Measurements from ENCODE around the gene B3GALT5.
"Not testable (repeated sequence)": the region's sequence is repeated elsewhere in the genome, so short reads cannot be mapped to it uniquely, and the experiment has no call there.

Gene B3GALT5

DNA sequence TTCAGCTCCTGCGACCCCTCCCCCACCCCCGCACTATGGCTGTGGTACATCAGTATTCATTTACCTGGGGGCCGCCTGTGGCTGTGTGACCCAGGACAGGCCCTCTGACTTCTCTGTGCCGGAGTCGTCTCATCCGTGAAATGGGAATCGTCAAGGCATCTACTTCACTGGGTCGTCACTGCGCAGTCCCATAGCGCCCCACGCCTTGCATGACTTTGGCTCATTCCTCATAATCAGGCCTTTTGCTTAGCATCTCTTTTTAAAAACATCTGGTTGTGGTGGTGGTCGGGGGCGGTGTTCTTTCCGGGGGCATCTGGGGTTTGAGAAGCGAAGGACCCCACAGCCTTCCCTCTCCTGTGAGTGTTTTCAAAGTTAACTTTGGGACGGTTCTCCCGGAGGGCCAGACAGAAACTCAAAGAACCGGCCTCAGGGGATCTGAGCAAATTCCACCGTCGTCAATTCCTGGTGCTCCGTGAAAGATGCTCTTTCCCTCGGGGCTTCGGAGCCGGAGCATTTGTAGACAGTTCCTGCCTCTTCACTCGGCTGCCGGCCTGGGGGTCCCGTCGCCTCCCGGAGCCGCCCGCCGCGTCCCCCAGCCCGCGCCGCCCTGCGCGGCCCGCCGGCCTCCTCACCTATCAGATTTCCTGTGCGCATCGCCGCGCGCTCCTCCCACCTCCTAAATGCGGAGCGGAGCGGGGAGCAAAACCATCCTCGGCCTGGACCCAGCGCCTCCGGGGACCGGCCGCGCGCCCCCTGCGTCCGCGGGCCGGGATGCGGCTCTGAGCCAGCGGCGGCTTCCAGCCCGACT is at the start of gene B3GALT5:
TSS of gene B3GALT5 (plus strand) at position 708 of the 808 bp plus-strand sequence. CDS start 47,620 bp downstream, outside the sequence.
- no peak for FAIRE-seq

DNA sequence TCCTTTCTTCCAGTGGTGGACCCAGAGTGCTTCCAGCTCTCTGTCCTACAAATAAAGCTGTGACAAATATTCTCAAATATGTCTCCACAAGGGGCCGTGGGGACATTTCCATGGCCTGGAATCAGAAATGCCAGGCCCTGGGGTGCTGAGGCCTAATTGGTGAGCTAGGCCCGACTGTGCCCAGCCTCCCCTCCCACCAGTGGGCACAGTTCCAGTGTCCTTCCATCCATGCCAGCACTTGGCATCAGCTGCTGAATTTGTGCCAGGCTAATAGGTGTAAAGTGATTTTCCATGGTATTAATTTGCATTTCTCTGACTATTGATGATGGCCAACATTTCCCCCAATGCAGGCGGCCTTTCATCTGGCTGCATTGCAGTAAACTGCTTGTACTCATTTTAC is 48.5 kb upstream of the B3GALT5 start:
- no peak for FAIRE-seq

DNA sequence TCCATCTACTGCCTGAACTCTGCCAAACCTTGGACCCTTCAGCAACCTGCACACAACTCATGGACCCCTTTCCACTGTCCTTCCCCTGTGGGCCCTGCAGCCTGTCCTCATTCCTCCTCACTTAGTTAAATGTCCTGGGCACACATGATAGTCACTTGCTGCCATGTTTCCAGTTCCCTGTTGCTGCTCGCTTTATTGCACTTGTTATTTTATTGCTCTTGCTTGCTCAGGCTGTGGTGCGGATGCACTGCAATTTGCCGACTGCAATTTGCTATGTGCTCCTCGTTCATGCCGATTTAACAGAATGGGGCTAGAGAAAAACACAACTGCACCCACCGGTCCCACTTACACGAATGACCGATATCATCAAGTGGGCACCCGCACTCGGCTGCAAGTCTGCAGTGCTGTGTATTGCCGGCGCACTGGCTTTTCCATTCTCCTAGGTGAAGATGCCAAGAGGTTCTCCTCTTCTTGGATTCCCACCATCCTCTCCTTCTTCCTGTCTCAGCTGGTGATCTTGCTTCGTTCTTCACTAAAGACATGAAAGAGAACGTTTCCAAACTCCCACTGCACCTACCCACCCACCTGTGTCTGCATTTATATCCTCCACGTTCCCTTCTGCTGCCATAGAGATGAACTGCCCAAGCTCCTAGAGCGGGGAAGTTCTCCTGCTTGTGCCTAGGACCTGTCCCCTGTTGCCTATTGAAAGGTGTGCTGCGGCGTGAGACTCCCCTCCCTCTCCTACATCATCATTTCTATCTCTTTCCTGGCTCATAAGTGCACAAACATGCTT is 45.4 kb upstream of the B3GALT5 start:
- no peak for FAIRE-seq

DNA sequence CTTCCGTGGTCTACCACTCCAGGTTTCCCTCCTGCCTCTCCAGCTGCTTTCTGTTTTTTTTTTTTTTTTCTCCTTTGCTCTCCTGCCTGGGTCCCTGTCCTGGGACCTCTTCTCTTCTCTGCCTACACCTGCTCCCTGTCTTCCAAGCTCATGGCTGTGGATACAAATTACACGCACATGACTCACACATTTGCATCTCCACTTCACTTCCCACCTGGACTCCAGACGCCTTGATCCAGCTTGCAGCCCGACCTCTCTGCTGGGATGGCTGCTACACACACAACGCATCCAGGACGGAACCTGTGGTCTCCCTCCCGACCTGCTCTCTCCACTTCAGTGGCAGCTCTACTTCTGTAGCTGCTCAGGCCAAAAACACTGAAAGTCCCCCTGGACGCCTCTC is 44.4 kb upstream of the B3GALT5 start:
- no peak for FAIRE-seq

DNA sequence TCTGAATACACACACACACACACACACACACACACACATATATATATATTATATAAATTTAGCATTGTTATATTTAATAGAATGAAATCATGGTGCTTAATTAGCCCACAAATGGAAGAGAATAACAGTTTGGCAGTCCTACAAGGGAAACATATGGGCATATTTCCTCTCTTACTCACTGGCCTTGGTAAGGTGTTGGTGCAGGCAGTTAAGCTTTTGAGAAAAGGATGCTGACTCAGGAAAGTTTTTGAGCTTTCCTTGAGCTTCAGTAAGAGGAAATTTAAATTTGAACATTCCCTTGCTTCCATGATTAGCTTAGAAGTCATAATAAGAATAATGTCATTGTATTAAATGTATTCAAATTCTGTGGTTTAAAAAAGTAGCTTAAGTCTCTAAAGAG is 37.0 kb upstream of the B3GALT5 start:
- FAIRE-seq: no peak

DNA sequence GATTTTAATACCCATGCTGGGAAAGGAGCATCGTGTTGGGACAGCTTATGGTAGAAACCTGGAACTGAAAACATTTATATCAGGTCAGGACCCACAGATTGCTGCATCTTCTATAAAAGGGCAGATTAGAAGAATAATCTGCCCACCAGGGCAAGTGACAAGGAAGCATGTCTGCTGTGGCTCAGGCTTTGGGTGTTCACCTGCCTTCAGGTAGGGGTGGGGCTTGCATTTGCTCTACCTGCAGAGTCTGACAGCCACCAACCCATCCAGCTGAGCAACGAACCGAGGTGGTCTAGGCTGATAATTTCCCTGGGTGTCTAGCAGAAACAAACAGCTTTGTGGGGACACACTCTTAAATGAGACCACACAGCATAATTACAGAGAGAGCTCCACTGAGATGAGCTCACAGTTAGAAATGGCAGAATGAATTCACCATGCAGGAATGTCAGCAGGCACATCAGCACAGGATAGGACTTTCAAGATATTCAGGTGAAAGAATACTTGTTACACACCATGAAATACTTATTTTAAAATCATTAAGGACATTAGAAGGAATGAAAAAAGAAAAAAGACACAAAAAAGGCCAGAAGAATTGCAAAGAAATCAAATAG is 36.1 kb upstream of the B3GALT5 start:
- FAIRE-seq: no peak

- no peak for FAIRE-seq
Observed at GRCh38 chr21:39579734-39580332, 32.9 kb upstream of the B3GALT5 start.

GRCh38 chr21:39580744-39581143 is 32.0 kb upstream of the B3GALT5 start:
- FAIRE-seq: no peak

GRCh38 chr21:39581414-39581813 is 31.3 kb upstream of the B3GALT5 start:
- no peak for FAIRE-seq

DNA sequence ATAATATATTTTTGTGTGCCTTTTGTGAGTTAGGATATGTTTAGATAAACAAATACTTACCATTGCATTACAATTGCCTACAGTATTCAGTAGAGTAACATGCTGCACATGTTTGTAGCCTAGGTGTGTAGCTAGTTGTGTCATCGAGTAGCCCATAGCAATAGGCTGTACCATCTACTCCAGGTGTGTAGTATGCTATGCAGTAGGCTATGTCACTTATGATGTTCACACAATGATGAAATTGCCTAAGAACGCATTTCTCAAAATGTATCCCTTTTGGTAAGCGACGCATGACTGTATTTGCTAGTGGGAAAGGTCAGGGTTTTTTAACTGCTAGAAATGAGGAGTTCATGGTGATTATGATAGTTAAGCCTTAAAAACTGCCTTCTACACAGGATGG is 30.0 kb upstream of the B3GALT5 start:
- no peak for FAIRE-seq

DNA sequence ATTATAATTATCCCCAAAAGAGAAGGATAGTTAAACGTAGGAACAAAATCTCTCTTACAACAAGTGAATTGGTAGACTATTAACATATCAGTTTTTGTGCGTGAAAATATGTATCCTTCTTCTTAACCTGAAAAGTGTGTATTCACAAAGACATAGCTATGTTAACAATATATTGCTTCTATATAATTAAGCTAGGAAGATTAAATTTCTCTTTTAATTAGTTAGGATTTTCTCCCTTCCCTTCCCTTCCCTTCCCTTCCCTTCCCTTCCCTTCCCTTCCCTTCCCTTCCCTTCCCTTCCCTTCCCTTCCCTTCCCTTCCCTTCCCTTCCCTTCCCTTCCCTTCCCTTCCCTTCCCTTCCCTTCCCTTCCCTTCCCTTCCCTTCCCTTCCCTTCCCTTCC is 29.2 kb upstream of the B3GALT5 start:
- FAIRE-seq: not testable (repeated sequence)

DNA sequence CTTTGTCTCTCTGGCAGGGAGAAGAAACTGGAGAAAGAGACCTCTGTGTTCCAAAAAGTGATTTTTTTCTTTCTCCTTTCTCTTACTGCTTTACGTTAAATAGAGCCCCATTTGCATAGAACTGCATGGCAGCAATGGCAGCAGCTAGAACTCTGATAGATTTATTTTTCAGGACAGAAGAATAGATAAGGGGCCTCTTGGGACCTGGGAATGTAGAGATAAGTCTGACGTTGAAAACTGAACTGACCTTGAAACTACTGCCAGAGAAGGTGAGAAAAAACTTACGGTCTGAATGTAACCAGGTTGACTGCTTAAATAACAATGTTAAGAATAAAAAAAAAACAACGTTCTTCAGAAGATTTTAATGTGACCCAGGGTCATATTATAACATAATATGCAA is 25.4 kb upstream of the B3GALT5 start:
- no peak for FAIRE-seq

DNA sequence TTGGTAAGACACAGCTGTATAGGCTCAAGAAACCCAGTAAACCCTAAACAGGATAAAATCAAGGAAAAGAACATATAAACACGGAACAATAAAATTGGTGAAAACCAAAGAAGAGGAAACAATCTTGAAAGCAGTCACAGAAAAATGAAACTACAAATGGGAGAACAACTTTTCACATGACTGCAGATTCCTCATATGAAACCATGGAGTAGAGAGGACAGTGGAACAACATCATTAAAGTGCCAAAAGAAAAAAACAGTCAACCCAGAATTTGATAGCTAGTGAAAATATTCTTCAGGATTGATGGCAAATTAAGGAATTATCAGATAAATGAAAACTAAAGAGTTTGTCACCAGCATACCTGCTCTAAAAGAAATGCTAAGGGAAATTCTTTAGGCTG is 23.9 kb upstream of the B3GALT5 start:
- no peak for FAIRE-seq

GRCh38 chr21:39593522-39593921 is 19.2 kb upstream of the B3GALT5 start:
- FAIRE-seq: peak; percentile 85

GRCh38 chr21:39595465-39595864 is 17.3 kb upstream of the B3GALT5 start:
- FAIRE-seq: no peak

GRCh38 chr21:39597595-39597994 is 15.1 kb upstream of the B3GALT5 start:
- no peak for FAIRE-seq

DNA sequence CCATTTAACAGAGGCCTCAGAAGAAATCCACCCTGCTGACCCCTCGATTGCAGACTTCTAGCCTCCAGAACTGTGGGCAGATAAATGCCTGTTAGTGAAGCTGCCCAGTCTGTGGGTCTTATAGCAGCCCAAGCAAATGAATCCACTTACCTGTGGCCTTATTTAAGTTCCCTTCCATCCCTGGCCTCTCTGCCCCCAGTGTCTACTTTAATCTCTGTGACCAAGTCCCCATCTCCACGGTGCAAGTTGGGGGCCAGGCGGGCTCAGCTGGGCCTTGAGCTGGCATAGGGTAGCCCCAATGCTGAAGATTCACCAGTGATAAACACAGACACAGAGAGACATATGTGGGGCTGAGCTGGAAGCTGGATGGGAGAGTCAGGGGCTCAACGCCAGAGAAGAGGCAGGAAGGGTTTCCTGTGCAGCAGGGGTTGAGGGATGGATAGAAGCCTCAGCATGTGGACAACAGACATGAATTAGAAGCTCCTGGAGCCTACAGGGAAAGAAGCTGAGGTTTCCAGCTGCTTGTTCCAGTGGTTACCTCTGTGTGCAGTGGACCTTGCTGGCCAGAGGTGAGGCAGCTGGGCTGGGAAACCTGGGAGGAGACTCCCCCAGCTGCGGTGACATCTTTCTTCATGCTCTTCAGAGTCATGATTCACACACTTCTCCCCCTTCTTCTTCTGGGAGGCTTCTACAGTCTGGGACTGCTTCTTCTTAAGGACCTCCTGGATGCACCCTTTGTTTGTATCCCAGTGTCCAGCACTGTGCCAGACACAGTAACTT is 13.4 kb upstream of the B3GALT5 start:
- FAIRE-seq: no peak

GRCh38 chr21:39601187-39601928 is 11.4 kb upstream of the B3GALT5 start:
- no peak for FAIRE-seq

DNA sequence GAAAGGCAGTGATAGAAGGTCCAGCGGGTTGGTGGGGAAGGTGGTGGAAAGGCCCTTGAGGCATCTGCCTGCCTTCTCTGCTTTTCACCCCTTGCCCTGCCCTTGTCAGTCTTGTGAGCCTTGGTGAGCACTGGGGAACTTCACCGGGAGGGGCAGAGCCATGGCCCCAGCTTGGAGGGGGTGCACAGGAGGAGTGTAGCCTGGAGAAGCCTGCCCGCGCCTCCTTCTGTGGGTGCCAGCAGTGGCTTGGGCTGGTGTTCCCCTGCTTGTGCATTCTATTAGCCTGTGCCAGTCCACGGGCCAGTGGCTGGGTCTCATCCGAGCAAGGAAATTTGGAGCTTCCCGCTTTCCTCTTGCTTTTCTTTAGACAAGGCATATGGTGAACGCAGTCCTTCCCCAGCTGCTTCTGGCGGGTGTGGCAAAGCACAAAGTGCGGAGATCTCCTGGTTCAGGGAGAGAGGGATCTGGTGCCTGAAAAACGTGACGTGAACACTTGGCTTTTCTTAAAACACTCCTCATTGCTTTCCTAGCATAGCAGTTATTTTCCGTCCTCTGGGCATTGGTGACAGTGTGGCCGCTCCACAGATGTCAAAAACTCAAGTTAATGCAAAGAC is 10.6 kb upstream of the B3GALT5 start:
- no peak for FAIRE-seq

GRCh38 chr21:39602793-39603192 is 9.9 kb upstream of the B3GALT5 start:
- no peak for FAIRE-seq

GRCh38 chr21:39604951-39605350 is 7.8 kb upstream of the B3GALT5 start:
- FAIRE-seq: no peak
